GM23338 (cell line): ENCODE measurements around the gene NDST4. TPM values are rescaled to one million over a fixed set of nuclear protein-coding genes. Genes with fewer than 3 reads are reported as not detected.
A peak's percentile ranks its signal among the peaks of the same experiment; 100 is the strongest.

Experiments used
- ATAC-seq: fragments of 200-7000 bp; cut with Tn5 transposase; 3 replicates; pipeline ENCODE4 v1.9.1; 2020
- DNase-seq: peaks from one replicate; pipeline ENCODE4 v3.0.0-alpha.2; 2015; ENCODE audit warnings: low spot score
- H2AFZ ChIP-seq: fragments of 200-600 bp; sonication (generic); 2 replicates; pipeline ENCODE4 v1.8.0; 2016; ENCODE audit warnings: antibody characterized with exemption, mild to moderate bottlenecking, moderate library complexity
- H3F3A ChIP-seq: fragments of 200-600 bp; sonication (generic); replicated peaks from 2 replicates; pipeline ENCODE4 v1.8.0; 2017; ENCODE audit warnings: antibody characterized with exemption, mixed run types, low read depth
- H3K27ac ChIP-seq: fragments of 200-600 bp; sonication (generic); 2 replicates; pipeline ENCODE4 v1.6.1; 2016; ENCODE audit warnings: low read depth
- H3K27me3 ChIP-seq: fragments of 200-600 bp; sonication (generic); 2 replicates; pipeline ENCODE4 v1.8.0; 2016; ENCODE audit warnings: mild to moderate bottlenecking, mixed run types, moderate library complexity; ENCODE audit not compliant: insufficient read depth
- H3K36me3 ChIP-seq: fragments of 200-600 bp; sonication (generic); 2 replicates; pipeline ENCODE4 v1.8.0; 2016; ENCODE audit warnings: mild to moderate bottlenecking; ENCODE audit not compliant: insufficient read depth
- H3K4me1 ChIP-seq: fragments of 200-600 bp; sonication (generic); 2 replicates; pipeline ENCODE4 v1.8.0; 2016; ENCODE audit warnings: mild to moderate bottlenecking, moderate library complexity; ENCODE audit not compliant: insufficient read depth
- H3K4me2 ChIP-seq: fragments of 200-600 bp; sonication (generic); 2 replicates; pipeline ENCODE4 v1.7.1; 2017; ENCODE audit warnings: mixed run types
- H3K4me3 ChIP-seq: fragments of 200-600 bp; sonication (generic); 2 replicates; pipeline ENCODE4 v1.6.1; 2016; ENCODE audit warnings: mixed run types
- H3K79me2 ChIP-seq: fragments of 200-600 bp; sonication (generic); replicated peaks from 2 replicates; pipeline ENCODE4 v1.8.0; 2017; ENCODE audit warnings: mild to moderate bottlenecking; ENCODE audit not compliant: insufficient read depth
- H3K9me2 ChIP-seq: fragments of 200-600 bp; sonication (generic); 2 replicates; pipeline ENCODE4 v1.8.0; 2017; ENCODE audit not compliant: insufficient read depth
- H4K20me1 ChIP-seq: fragments of 200-600 bp; sonication (generic); replicated peaks from 2 replicates; pipeline ENCODE4 v1.8.0; 2017; ENCODE audit warnings: mild to moderate bottlenecking; ENCODE audit not compliant: insufficient read depth
- H3K27ac Mint-ChIP-seq: 2 replicates; pipeline ENCODE4 v1.8.0; 2020; ENCODE audit warnings: inconsistent platforms, mild to moderate bottlenecking, moderate library complexity, mixed read lengths
- H3K27me3 Mint-ChIP-seq: 3 replicates; pipeline ENCODE4 v1.8.0; 2022; ENCODE audit warnings: low read depth, mild to moderate bottlenecking, moderate library complexity, mixed read lengths, inconsistent platforms; ENCODE audit not compliant: insufficient read depth, poor library complexity
- H3K36me3 Mint-ChIP-seq: 3 replicates; pipeline ENCODE4 v1.8.0; 2021; ENCODE audit warnings: low read depth, mild to moderate bottlenecking, inconsistent platforms, moderate library complexity, mixed read lengths
- H3K4me1 Mint-ChIP-seq: 3 replicates; pipeline ENCODE4 v1.8.0; 2020; ENCODE audit warnings: mild to moderate bottlenecking, inconsistent platforms, mixed read lengths
- H3K4me3 Mint-ChIP-seq: 3 replicates; pipeline ENCODE4 v1.8.0; 2021; ENCODE audit warnings: moderate library complexity, mild to moderate bottlenecking, inconsistent platforms, mixed read lengths
- H3K9me3 Mint-ChIP-seq: 3 replicates; pipeline ENCODE4 v1.8.0; 2020; ENCODE audit warnings: moderate library complexity, mild to moderate bottlenecking, inconsistent platforms, mixed read lengths
- CREB1 ChIP-seq: fragments of 250-450 bp; sonication (Bioruptor Pico); IDR thresholded peaks from 2 replicates; pipeline ENCODE4 v1.5.0; 2020; ENCODE audit warnings: low read depth, mild to moderate bottlenecking, moderate library complexity
- EZH2 ChIP-seq: fragments of 200-600 bp; sonication (generic); IDR thresholded peaks from one replicate; pipeline ENCODE4 v1.8.0; 2017; ENCODE audit warnings: antibody characterized with exemption, mild to moderate bottlenecking, low read depth; ENCODE audit not compliant: unreplicated experiment
- EZH2phosphoT487 ChIP-seq: fragments of 200-600 bp; sonication (generic); IDR thresholded peaks from one replicate; pipeline ENCODE4 v1.8.1; 2018; ENCODE audit warnings: antibody characterized with exemption; ENCODE audit not compliant: unreplicated experiment
- JUNB ChIP-seq: IDR thresholded peaks from one replicate; pipeline ENCODE4 v1.6.1; 2016; ENCODE audit warnings: antibody characterized with exemption; ENCODE audit not compliant: unreplicated experiment
- NANOG ChIP-seq: IDR thresholded peaks from 2 replicates; pipeline ENCODE4 v1.6.1; 2016; ENCODE audit warnings: antibody characterized with exemption, borderline replicate concordance
- POLR2AphosphoS5 ChIP-seq: IDR thresholded peaks from 2 replicates; pipeline ENCODE4 v1.6.1; 2016; ENCODE audit warnings: antibody characterized with exemption, low read depth
- STAT1 ChIP-seq: IDR thresholded peaks from one replicate; pipeline ENCODE4 v1.6.1; 2016; ENCODE audit warnings: antibody characterized with exemption; ENCODE audit not compliant: unreplicated experiment
- ZNF114 ChIP-seq: fragments of 250-450 bp; sonication (Bioruptor Pico); IDR thresholded peaks from 2 replicates; pipeline ENCODE4 v1.5.0; 2020; ENCODE audit warnings: mild to moderate bottlenecking, moderate library complexity
- ZNF331 ChIP-seq: fragments of 250-450 bp; sonication (Bioruptor Pico); IDR thresholded peaks from 2 replicates; pipeline ENCODE4 v1.5.0; 2020; ENCODE audit warnings: low read depth, mild to moderate bottlenecking, moderate library complexity
- polyA plus RNA-seq: library from polyadenylated mRNA; unstranded; fragments of >200 nt; fragmentation: Nextera tagmentation; extraction: Ambion mirVana; gene quantifications from 2 replicates; pipeline ENCODE4 v1.2.1, GENCODE V29; 2016
- total RNA-seq: library from RNA; depleted of rRNA; stranded (reverse); fragments of >200 nt; shearing (Covaris generic); gene quantifications from 2 replicates; pipeline ENCODE4 v1.2.3, GENCODE V29; 2014
- TF ChIP-seq, protein P1 (sequence below), 2 experiments: fragments of 200-600 bp in 1 of 2; sonication (generic) in 1 of 2; conservative IDR thresholded peaks; 2 replicates each; pipeline versions ENCODE4 v1.5.1 to v1.6.1; 2016 to 2017; ENCODE audit warnings: antibody characterized with exemption in 2 of 2, low read depth in 2 of 2, mild to moderate bottlenecking in 2 of 2, moderate library complexity in 1 of 2
- TF ChIP-seq, protein P2 (sequence below): IDR thresholded peaks from one replicate; pipeline ENCODE4 v1.6.1; 2018; ENCODE audit warnings: antibody characterized with exemption; ENCODE audit not compliant: unreplicated experiment
- TF ChIP-seq, protein P3 (sequence below): IDR thresholded peaks from 2 replicates; pipeline ENCODE4 v1.6.1; 2016; ENCODE audit warnings: antibody characterized with exemption

Gene NDST4
- total and polyA plus RNA-seq, 2 experiments from 2014 or later: not detected

DNA sequence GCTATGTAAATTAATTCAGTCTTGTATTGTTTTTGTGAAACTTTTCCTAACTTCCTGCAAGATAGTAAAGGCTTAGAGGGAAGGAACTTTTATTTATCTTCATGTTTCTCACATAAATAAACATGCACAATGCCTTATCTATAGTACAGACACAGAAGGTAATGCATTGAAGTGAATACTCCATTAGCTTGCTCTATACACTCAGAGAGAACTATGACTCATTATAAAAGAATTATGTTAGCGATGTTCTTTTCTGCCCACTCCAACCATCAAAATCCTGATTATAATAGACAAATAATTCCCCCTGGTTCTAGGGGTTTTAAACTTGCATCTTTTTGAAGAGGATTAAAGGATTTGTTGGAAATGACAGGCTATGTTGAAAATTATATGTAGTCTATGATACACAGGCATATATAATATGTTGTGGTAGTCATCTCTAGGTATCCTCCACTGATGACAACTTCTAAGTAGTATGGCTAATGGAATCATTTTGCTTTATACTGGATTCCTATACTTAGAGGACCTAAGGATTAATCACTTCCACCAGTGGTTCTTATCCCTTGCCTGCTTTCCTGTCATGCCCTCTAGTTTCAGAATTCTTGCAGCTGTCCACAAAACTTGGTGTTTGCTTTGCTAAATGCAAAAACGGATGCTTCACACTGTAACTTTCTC lies 115.7 kb downstream of the NDST4 start:
- Mint-ChIP-seq H3K27ac (no peak overlapping the region), H3K36me3 (no peaks in the 10 kb centered on the region), H3K4me3 (no peak overlapping the region), H3K4me1 (no peaks in the 10 kb centered on the region), H3K9me3 (no peaks in the 10 kb centered on the region), H3K27me3 (no peaks in the 10 kb centered on the region)
- Histone ChIP-seq H4K20me1 (no peaks in the 10 kb centered on the region), H3K4me2 (no peak overlapping the region), H3K4me3 (no peak overlapping the region), H3K36me3 (no peaks in the 10 kb centered on the region), H3K4me1 (no peaks in the 10 kb centered on the region), H3K9me2 (no peaks in the 10 kb centered on the region), H3K79me2 (no peaks in the 10 kb centered on the region), H3F3A (no peaks in the 10 kb centered on the region), H3K27ac (no peak overlapping the region), H3K27me3 (no peaks in the 10 kb centered on the region), H2AFZ (no peak overlapping the region)
- DNase-seq (no peak), ATAC-seq (no peak)
- TF ChIP-seq CREB1 (CRISPR knock-in tag) (no peak), ZNF331 (CRISPR knock-in tag) (no peak), EZH2 (no peak), STAT1 (no peak), JUNB (no peak)
- TF ChIP-seq, protein P1, sequence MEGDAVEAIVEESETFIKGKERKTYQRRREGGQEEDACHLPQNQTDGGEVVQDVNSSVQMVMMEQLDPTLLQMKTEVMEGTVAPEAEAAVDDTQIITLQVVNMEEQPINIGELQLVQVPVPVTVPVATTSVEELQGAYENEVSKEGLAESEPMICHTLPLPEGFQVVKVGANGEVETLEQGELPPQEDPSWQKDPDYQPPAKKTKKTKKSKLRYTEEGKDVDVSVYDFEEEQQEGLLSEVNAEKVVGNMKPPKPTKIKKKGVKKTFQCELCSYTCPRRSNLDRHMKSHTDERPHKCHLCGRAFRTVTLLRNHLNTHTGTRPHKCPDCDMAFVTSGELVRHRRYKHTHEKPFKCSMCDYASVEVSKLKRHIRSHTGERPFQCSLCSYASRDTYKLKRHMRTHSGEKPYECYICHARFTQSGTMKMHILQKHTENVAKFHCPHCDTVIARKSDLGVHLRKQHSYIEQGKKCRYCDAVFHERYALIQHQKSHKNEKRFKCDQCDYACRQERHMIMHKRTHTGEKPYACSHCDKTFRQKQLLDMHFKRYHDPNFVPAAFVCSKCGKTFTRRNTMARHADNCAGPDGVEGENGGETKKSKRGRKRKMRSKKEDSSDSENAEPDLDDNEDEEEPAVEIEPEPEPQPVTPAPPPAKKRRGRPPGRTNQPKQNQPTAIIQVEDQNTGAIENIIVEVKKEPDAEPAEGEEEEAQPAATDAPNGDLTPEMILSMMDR (conservative IDR thresholded peaks at IDR 0.05; ENCODE audit: low read depth in 2 of 2): no peak
- TF ChIP-seq, protein P2, sequence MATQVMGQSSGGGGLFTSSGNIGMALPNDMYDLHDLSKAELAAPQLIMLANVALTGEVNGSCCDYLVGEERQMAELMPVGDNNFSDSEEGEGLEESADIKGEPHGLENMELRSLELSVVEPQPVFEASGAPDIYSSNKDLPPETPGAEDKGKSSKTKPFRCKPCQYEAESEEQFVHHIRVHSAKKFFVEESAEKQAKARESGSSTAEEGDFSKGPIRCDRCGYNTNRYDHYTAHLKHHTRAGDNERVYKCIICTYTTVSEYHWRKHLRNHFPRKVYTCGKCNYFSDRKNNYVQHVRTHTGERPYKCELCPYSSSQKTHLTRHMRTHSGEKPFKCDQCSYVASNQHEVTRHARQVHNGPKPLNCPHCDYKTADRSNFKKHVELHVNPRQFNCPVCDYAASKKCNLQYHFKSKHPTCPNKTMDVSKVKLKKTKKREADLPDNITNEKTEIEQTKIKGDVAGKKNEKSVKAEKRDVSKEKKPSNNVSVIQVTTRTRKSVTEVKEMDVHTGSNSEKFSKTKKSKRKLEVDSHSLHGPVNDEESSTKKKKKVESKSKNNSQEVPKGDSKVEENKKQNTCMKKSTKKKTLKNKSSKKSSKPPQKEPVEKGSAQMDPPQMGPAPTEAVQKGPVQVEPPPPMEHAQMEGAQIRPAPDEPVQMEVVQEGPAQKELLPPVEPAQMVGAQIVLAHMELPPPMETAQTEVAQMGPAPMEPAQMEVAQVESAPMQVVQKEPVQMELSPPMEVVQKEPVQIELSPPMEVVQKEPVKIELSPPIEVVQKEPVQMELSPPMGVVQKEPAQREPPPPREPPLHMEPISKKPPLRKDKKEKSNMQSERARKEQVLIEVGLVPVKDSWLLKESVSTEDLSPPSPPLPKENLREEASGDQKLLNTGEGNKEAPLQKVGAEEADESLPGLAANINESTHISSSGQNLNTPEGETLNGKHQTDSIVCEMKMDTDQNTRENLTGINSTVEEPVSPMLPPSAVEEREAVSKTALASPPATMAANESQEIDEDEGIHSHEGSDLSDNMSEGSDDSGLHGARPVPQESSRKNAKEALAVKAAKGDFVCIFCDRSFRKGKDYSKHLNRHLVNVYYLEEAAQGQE: no peak

DNA sequence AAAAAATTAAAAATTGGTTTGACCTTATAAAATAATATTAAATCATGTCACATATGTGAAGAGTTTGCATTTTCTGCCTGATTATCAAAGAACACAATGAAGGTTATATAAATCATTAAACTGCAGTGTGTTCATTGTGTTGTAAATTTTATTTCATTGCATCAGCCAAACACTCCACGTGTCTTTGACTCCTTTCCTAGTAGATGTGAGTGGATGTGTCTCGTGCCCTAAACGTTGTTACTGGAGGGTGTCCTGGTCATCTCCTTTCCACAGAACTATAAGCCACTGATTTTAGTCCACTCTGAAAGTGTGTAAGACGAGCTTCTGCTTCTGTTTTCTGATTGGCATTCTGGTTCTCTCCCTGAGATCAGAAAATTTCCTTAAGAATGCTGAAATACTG lies 127.3 kb downstream of the NDST4 start:
- H3K36me3 ChIP-seq: no peaks in the 10 kb centered on the region
- DNase-seq (no peak), ATAC-seq (no peak)
- H3K27ac ChIP-seq: no peak overlapping the region
- H3K9me2 ChIP-seq: peaks cover 8% of the 10 kb centered on the region; the same call in 1 of the 2 replicates
- no peaks in the 10 kb centered on the region for H4K20me1 ChIP-seq
- no peaks in the 10 kb centered on the region for H3F3A ChIP-seq
- H3K79me2 ChIP-seq: no peaks in the 10 kb centered on the region
- H3K4me3 ChIP-seq: no peak overlapping the region
- H3K4me1 Mint-ChIP-seq: peaks cover 19% of the 10 kb centered on the region
- H3K27me3 ChIP-seq: no peaks in the 10 kb centered on the region
- peak overlapping the region; percentile 47; the same call in 1 of the 2 replicates for H3K4me2 ChIP-seq
- H3K9me3 Mint-ChIP-seq: peaks cover 17% of the 10 kb centered on the region
- peak overlapping the region; percentile 35; the same call in 1 of the 2 replicates for H2AFZ ChIP-seq
- peak overlapping the region; percentile 90 for H3K27ac Mint-ChIP-seq
- H3K4me3 Mint-ChIP-seq: no peak overlapping the region
- peaks cover 13% of the 10 kb centered on the region for H3K4me1 ChIP-seq
- H3K36me3 Mint-ChIP-seq: peaks cover 16% of the 10 kb centered on the region
- H3K27me3 Mint-ChIP-seq: no peaks in the 10 kb centered on the region
- TF ChIP-seq, protein P1 (conservative IDR thresholded peaks at IDR 0.05; ENCODE audit: low read depth in 2 of 2): no peak
- TF ChIP-seq EZH2: no peak
- TF ChIP-seq, protein P3, sequence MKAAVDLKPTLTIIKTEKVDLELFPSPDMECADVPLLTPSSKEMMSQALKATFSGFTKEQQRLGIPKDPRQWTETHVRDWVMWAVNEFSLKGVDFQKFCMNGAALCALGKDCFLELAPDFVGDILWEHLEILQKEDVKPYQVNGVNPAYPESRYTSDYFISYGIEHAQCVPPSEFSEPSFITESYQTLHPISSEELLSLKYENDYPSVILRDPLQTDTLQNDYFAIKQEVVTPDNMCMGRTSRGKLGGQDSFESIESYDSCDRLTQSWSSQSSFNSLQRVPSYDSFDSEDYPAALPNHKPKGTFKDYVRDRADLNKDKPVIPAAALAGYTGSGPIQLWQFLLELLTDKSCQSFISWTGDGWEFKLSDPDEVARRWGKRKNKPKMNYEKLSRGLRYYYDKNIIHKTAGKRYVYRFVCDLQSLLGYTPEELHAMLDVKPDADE: no peak
- no peak for TF ChIP-seq NANOG
- TF ChIP-seq EZH2phosphoT487: no peak
- TF ChIP-seq POLR2AphosphoS5: no peak
- TF ChIP-seq JUNB: no peak
- no peak for TF ChIP-seq ZNF114
- no peak for TF ChIP-seq STAT1
